ENCODE measurements around the gene FOXRED2. TPM values are rescaled to one million over a fixed set of nuclear protein-coding genes. Genes with fewer than 3 reads are reported as not detected.
A peak's percentile ranks its signal among the peaks of the same experiment; 100 is the strongest.

FOXRED2 gene
- total and polyA plus RNA-seq, 2 donors (not counting 1 experiment from before 2014, with no cell fraction given) = 3.3 to 3.8 TPM

GRCh38 chr22:36510384-36510783, 3.5 kb upstream of the FOXRED2 start:
- no peak overlapping the region for H3K4me3 ChIP-seq (replicated peaks in 1 of 4; ENCODE audit: control extremely low read depth in 1 of 4, insufficient read depth in 1 of 4, low read depth in 3 of 4, low read length in 4 of 4)
- no peak overlapping the region for H3K27ac ChIP-seq (ENCODE audit: insufficient read depth, low read length)
- TF ChIP-seq, protein P1, sequence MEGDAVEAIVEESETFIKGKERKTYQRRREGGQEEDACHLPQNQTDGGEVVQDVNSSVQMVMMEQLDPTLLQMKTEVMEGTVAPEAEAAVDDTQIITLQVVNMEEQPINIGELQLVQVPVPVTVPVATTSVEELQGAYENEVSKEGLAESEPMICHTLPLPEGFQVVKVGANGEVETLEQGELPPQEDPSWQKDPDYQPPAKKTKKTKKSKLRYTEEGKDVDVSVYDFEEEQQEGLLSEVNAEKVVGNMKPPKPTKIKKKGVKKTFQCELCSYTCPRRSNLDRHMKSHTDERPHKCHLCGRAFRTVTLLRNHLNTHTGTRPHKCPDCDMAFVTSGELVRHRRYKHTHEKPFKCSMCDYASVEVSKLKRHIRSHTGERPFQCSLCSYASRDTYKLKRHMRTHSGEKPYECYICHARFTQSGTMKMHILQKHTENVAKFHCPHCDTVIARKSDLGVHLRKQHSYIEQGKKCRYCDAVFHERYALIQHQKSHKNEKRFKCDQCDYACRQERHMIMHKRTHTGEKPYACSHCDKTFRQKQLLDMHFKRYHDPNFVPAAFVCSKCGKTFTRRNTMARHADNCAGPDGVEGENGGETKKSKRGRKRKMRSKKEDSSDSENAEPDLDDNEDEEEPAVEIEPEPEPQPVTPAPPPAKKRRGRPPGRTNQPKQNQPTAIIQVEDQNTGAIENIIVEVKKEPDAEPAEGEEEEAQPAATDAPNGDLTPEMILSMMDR (conservative IDR thresholded peaks at IDR 0.05 in 1 of 2, IDR thresholded peaks at IDR 0.05 in 1 of 2; ENCODE audit: low read depth in 1 of 2, low read length in 2 of 2) = no peak
- TF ChIP-seq EZH2 (IDR thresholded peaks at IDR 0.05; ENCODE audit: low read length, missing control alignments) = no peak
- H3K4me1 ChIP-seq (ENCODE audit: control insufficient read depth, extremely low read depth, insufficient read depth, low read length) = no peaks in the 10 kb centered on the region
- H3K36me3 ChIP-seq (ENCODE audit: control insufficient read depth, insufficient read depth, low read length) = peaks cover 35% of the 10 kb centered on the region
- DNase-seq (ENCODE audit: low read depth in 2 of 2) = peak in 1 of 2 donors; percentile 20
- no peaks in the 10 kb centered on the region for H3K79me2 ChIP-seq (ENCODE audit: control insufficient read depth, insufficient read depth, low read length)
- H3K4me2 ChIP-seq (ENCODE audit: extremely low read depth, insufficient read depth, low read length) = no peak overlapping the region
- no peaks in the 10 kb centered on the region for H3K9me3 ChIP-seq (ENCODE audit: control insufficient read depth, insufficient read depth, low read depth, low read length)
- no peaks in the 10 kb centered on the region for H4K20me1 ChIP-seq (ENCODE audit: control insufficient read depth, extremely low read depth, insufficient read depth, low read length)
- H2AFZ ChIP-seq (ENCODE audit: low read length) = no peak overlapping the region
- no peak overlapping the region for H3K9ac ChIP-seq (ENCODE audit: insufficient read depth, low read length)
- no peaks in the 10 kb centered on the region for H3K27me3 ChIP-seq (ENCODE audit: control insufficient read depth, insufficient read depth, low read length)

DNA sequence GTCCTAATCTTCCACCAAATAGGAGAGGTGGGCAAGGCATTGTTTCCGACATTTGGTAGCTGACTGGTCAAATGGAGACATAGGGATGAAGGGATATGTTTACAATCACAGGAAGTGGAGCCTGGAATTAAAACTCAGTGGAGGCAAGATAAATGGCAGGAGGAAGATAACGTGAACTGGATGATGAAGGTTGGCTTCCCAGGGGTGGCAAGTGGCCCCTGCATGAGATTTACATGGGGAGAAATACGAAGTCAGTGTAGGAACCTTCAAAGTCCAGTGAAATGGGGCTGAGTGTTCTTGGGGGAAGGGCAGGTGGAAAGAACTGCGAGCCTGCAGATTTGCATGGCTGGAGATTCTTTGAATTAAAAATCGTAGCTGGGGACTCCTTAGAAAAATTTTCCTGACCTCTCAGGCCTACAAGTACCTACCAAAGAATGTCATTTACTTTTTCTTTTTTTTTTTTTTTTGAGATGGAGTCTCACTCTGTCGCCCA, 724 bp upstream of the FOXRED2 start:
- no peaks in the 10 kb centered on the region for H4K20me1 ChIP-seq (ENCODE audit: control insufficient read depth, extremely low read depth, insufficient read depth, low read length)
- no peak overlapping the region for H3K27ac ChIP-seq (ENCODE audit: insufficient read depth, low read length)
- peak overlapping the region; percentile 83 for H2AFZ ChIP-seq (ENCODE audit: low read length)
- H3K79me2 ChIP-seq (ENCODE audit: control insufficient read depth, insufficient read depth, low read length) = no peaks in the 10 kb centered on the region
- TF ChIP-seq, protein P1 (conservative IDR thresholded peaks at IDR 0.05 in 1 of 2, IDR thresholded peaks at IDR 0.05 in 1 of 2; ENCODE audit: low read depth in 1 of 2, low read length in 2 of 2) = no peak
- TF ChIP-seq EZH2 (IDR thresholded peaks at IDR 0.05; ENCODE audit: low read length, missing control alignments) = no peak
- H3K36me3 ChIP-seq (ENCODE audit: control insufficient read depth, insufficient read depth, low read length) = peaks cover 16% of the 10 kb centered on the region
- H3K4me2 ChIP-seq (ENCODE audit: extremely low read depth, insufficient read depth, low read length) = peak overlapping the region; percentile 62
- H3K27me3 ChIP-seq (ENCODE audit: control insufficient read depth, insufficient read depth, low read length) = no peaks in the 10 kb centered on the region
- no peak for DNase-seq (ENCODE audit: low read depth in 2 of 2)
- peak overlapping the region in 2 of 4 experiments; percentile 62 to 64 for H3K4me3 ChIP-seq (replicated peaks in 1 of 4; ENCODE audit: control extremely low read depth in 1 of 4, insufficient read depth in 1 of 4, low read depth in 3 of 4, low read length in 4 of 4)
- H3K4me1 ChIP-seq (ENCODE audit: control insufficient read depth, extremely low read depth, insufficient read depth, low read length) = no peaks in the 10 kb centered on the region
- H3K9ac ChIP-seq (ENCODE audit: insufficient read depth, low read length) = no peak overlapping the region
- H3K9me3 ChIP-seq (ENCODE audit: control insufficient read depth, insufficient read depth, low read depth, low read length) = no peaks in the 10 kb centered on the region

GRCh38 chr22:36505998-36506635, 723 bp downstream of the FOXRED2 start:
- Histone ChIP-seq H3K4me1 (ENCODE audit: control insufficient read depth, extremely low read depth, insufficient read depth, low read length) (no peaks in the 10 kb centered on the region), H3K9ac (ENCODE audit: insufficient read depth, low read length) (no peak overlapping the region), H3K36me3 (ENCODE audit: control insufficient read depth, insufficient read depth, low read length) (peaks cover 6% of the 10 kb centered on the region), H3K79me2 (ENCODE audit: control insufficient read depth, insufficient read depth, low read length) (no peaks in the 10 kb centered on the region), H3K4me3 (replicated peaks in 1 of 4; ENCODE audit: control extremely low read depth in 1 of 4, insufficient read depth in 1 of 4, low read depth in 3 of 4, low read length in 4 of 4) (peak overlapping the region in 3 of 4 experiments; percentile 25 to 64 (median 45)), H3K9me3 (ENCODE audit: control insufficient read depth, insufficient read depth, low read depth, low read length) (no peaks in the 10 kb centered on the region), H3K4me2 (ENCODE audit: extremely low read depth, insufficient read depth, low read length) (peak overlapping the region; percentile 51), H3K27ac (ENCODE audit: insufficient read depth, low read length) (no peak overlapping the region), H2AFZ (ENCODE audit: low read length) (no peak overlapping the region), H3K27me3 (ENCODE audit: control insufficient read depth, insufficient read depth, low read length) (no peaks in the 10 kb centered on the region), H4K20me1 (ENCODE audit: control insufficient read depth, extremely low read depth, insufficient read depth, low read length) (no peaks in the 10 kb centered on the region)
- DNase-seq (ENCODE audit: low read depth in 2 of 2) = no peak
- no peak for TF ChIP-seq EZH2 (IDR thresholded peaks at IDR 0.05; ENCODE audit: low read length, missing control alignments)
- TF ChIP-seq, protein P1 (conservative IDR thresholded peaks at IDR 0.05 in 1 of 2, IDR thresholded peaks at IDR 0.05 in 1 of 2; ENCODE audit: low read depth in 1 of 2, low read length in 2 of 2) = no peak
